Subcutaneous abdominal adipose tissue (tissue), 5 donors: ENCODE measurements around the gene GFPT2.

Source experiments
- H3K27ac ChIP-seq: one replicate; pipeline ENCODE4 v1.7.0; 2013; ENCODE audit warnings: low read depth, mild to moderate bottlenecking, inconsistent platforms, low read length, moderate library complexity
- H3K27me3 ChIP-seq, 5 donors: one replicate each; pipeline ENCODE4 v1.7.0; 2013; ENCODE audit warnings: low read length in 5 of 5, inconsistent platforms in 1 of 5; ENCODE audit not compliant: control insufficient read depth in 5 of 5, insufficient read depth in 4 of 5
- H3K36me3 ChIP-seq, 5 donors: one replicate each; pipeline ENCODE4 v1.7.0; 2013; ENCODE audit warnings: low read length in 5 of 5; ENCODE audit not compliant: control insufficient read depth in 5 of 5, insufficient read depth in 5 of 5
- H3K4me1 ChIP-seq, 5 donors: one replicate each; pipeline ENCODE4 v1.7.0; 2013; ENCODE audit warnings: low read length in 5 of 5, mild to moderate bottlenecking in 3 of 5, moderate library complexity in 1 of 5; ENCODE audit not compliant: control insufficient read depth in 5 of 5, insufficient read depth in 5 of 5
- H3K4me3 ChIP-seq, 5 donors: one replicate each; pipeline ENCODE4 v1.7.0; 2013; ENCODE audit warnings: low read length in 5 of 5, low read depth in 1 of 5
- H3K9ac ChIP-seq, 5 donors: one replicate each; pipeline ENCODE4 v1.7.0; 2013; ENCODE audit warnings: low read length in 5 of 5, mild to moderate bottlenecking in 4 of 5, moderate library complexity in 3 of 5
- H3K9me3 ChIP-seq, 5 donors: one replicate each; pipeline ENCODE4 v1.7.0; 2013; ENCODE audit warnings: low read length in 5 of 5; ENCODE audit not compliant: control insufficient read depth in 5 of 5
- donor health status: healthy.
- donor health status: healthy.
- donor health status: healthy.
- donor health status: healthy.
- donor health status: healthy.

Gene GFPT2

DNA sequence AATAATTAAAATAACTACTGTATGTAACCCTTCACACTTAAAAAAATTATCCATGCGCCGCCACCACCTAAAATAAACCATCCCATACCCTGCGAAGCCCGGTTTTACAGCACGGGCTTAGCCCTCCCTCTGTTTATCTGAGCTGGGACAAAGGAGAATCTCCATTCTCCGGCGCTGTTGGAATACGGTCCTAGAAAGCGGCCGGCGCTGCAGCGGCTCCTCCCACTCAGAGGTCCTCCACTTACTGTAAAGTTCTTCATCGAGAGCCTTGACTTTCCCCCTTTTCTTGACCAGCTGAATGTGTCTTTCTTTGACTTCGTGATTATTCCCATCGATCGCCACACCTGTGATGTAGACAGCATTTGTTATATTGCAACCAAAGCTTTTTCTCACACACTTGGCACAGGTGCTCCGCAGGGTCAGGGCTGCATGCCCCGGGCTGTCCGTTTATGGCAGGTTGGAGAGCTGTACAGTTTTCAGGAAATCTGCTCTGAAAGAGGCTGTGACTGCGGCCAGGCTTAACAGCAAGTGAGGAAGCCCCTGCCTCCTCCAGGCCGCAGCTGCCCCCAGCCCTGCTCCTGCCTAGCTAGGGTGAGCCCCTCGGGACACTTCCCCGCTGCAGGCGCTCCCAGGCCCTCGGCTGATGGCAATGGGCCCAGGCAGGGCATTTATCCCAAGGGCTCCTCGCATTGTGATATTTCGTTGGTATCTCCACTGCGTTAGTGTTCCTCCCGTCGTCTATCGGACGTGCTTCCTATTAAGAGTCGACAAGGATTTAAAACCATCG lies 16.7 kb downstream of the GFPT2 start:
- peaks cover 6 to 20% (median 9%) of the 10 kb centered on the region in 5 donors for H3K4me1 ChIP-seq
- H3K4me3 ChIP-seq: no peak overlapping the region
- peaks cover 0 to 30% (median 13%) of the 10 kb centered on the region in 5 donors for H3K36me3 ChIP-seq
- H3K27ac ChIP-seq: no peak overlapping the region
- H3K9me3 ChIP-seq: no peaks in the 10 kb centered on the region
- peaks cover 0 to 16% (median 0%) of the 10 kb centered on the region in 5 donors for H3K27me3 ChIP-seq
- H3K9ac ChIP-seq: no peak overlapping the region

GRCh38 chr5:180335614-180336233 lies 17.4 kb downstream of the GFPT2 start:
- peaks cover 0 to 30% (median 13%) of the 10 kb centered on the region in 5 donors for H3K36me3 ChIP-seq
- H3K27ac ChIP-seq: no peak overlapping the region

GRCh38 chr5:180334751-180335613 lies 18.2 kb downstream of the GFPT2 start:
- H3K4me1 ChIP-seq: peaks cover 11 to 33% (median 17%) of the 10 kb centered on the region in 5 donors
- peak overlapping the region; percentile 69 for H3K27ac ChIP-seq
- peaks cover 0 to 30% (median 13%) of the 10 kb centered on the region in 5 donors for H3K36me3 ChIP-seq
- H3K4me3 ChIP-seq: no peak overlapping the region
- H3K9me3 ChIP-seq: no peaks in the 10 kb centered on the region
- H3K9ac ChIP-seq: no peak overlapping the region
- H3K27me3 ChIP-seq: peaks cover 0 to 19% (median 0%) of the 10 kb centered on the region in 5 donors

More at GRCh38 chr5:180335614-180336233, 17.4 kb downstream of the GFPT2 start:
- Histone ChIP-seq H3K4me3 (no peak overlapping the region), H3K9me3 (no peaks in the 10 kb centered on the region), H3K9ac (no peak overlapping the region), H3K27me3 (peaks cover 0 to 17% (median 0%) of the 10 kb centered on the region in 5 donors), H3K4me1 (peaks cover 9 to 26% (median 12%) of the 10 kb centered on the region in 5 donors)

- Histone ChIP-seq H3K27ac (peak overlapping the region; percentile 69), H3K9ac (no peak overlapping the region), H3K4me3 (no peak overlapping the region), H3K9me3 (no peaks in the 10 kb centered on the region), H3K27me3 (peaks cover 0 to 16% (median 0%) of the 10 kb centered on the region in 5 donors), H3K36me3 (peaks cover 0 to 30% (median 13%) of the 10 kb centered on the region in 5 donors), H3K4me1 (peaks cover 13 to 27% (median 18%) of the 10 kb centered on the region in 5 donors)
These were observed 19.0 kb downstream of the GFPT2 start for GRCh38 chr5:180334176-180334575.

GRCh38 chr5:180333661-180334060 lies 19.5 kb downstream of the GFPT2 start:
- H3K9ac ChIP-seq: no peak overlapping the region
- H3K4me3 ChIP-seq: no peak overlapping the region
- H3K9me3 ChIP-seq: no peaks in the 10 kb centered on the region
- peaks cover 0 to 14% (median 0%) of the 10 kb centered on the region in 5 donors for H3K27me3 ChIP-seq
- H3K36me3 ChIP-seq: peaks cover 0 to 30% (median 13%) of the 10 kb centered on the region in 5 donors
- H3K27ac ChIP-seq: peak overlapping the region; percentile 69
- H3K4me1 ChIP-seq: peaks cover 13 to 29% (median 18%) of the 10 kb centered on the region in 5 donors

GRCh38 chr5:180332861-180333260 lies 20.3 kb downstream of the GFPT2 start:
- H3K36me3 ChIP-seq: peaks cover 0 to 34% (median 13%) of the 10 kb centered on the region in 5 donors
- H3K27me3 ChIP-seq: peaks cover 0 to 13% (median 0%) of the 10 kb centered on the region in 5 donors
- no peak overlapping the region for H3K9ac ChIP-seq
- H3K4me3 ChIP-seq: no peak overlapping the region
- H3K9me3 ChIP-seq: no peaks in the 10 kb centered on the region
- H3K4me1 ChIP-seq: peaks cover 13 to 31% (median 21%) of the 10 kb centered on the region in 5 donors
- H3K27ac ChIP-seq: no peak overlapping the region

DNA sequence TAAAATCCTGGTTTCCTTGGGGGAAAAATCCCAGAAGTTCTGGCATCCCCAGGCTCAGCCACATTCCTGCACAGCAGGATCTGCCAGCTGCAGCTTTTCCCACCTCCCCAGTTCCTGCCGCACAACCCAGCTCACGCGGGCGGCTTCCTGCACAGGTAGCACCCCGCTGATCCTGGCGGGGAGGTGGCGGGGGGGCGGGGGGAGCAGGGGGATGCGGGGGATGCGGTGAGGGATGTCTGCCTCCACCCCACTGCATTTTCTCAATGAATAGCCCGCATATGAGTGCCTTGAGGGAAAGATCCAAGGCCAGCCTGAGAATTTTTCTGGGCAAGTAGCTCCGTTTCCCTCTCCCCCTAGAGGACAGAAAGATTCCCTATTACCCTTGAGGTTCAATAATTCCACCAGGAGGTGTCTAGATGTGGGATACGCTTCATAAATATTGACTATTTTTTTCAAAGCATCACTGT lies 21.1 kb downstream of the GFPT2 start:
- H3K36me3 ChIP-seq: peaks cover 0 to 37% (median 12%) of the 10 kb centered on the region in 5 donors
- no peaks in the 10 kb centered on the region for H3K9me3 ChIP-seq
- H3K4me1 ChIP-seq: peaks cover 13 to 31% (median 21%) of the 10 kb centered on the region in 5 donors
- peaks cover 0 to 13% (median 0%) of the 10 kb centered on the region in 5 donors for H3K27me3 ChIP-seq
- peak overlapping the region; percentile 78 for H3K27ac ChIP-seq
- H3K4me3 ChIP-seq: no peak overlapping the region
- no peak overlapping the region for H3K9ac ChIP-seq

DNA sequence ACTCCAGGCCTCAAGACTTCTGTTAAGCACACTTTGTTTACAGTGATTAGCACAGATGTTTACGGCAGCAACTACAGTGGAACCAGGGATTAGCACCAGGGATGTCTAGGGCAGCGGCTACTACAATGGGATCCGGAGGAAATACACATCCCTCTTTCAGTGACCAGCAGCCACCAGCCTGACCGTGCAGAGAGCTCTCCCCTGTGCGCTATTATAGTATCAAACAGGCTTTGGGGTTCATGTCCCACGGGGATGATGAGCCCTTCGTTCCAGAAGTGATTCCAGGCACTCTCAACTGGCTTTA lies 21.5 kb downstream of the GFPT2 start:
- no peaks in the 10 kb centered on the region for H3K9me3 ChIP-seq
- H3K4me1 ChIP-seq: peaks cover 13 to 31% (median 21%) of the 10 kb centered on the region in 5 donors
- H3K27ac ChIP-seq: peak overlapping the region; percentile 78
- no peak overlapping the region for H3K9ac ChIP-seq
- H3K4me3 ChIP-seq: no peak overlapping the region
- H3K36me3 ChIP-seq: peaks cover 0 to 35% (median 10%) of the 10 kb centered on the region in 5 donors
- peaks cover 0 to 13% (median 0%) of the 10 kb centered on the region in 5 donors for H3K27me3 ChIP-seq

DNA sequence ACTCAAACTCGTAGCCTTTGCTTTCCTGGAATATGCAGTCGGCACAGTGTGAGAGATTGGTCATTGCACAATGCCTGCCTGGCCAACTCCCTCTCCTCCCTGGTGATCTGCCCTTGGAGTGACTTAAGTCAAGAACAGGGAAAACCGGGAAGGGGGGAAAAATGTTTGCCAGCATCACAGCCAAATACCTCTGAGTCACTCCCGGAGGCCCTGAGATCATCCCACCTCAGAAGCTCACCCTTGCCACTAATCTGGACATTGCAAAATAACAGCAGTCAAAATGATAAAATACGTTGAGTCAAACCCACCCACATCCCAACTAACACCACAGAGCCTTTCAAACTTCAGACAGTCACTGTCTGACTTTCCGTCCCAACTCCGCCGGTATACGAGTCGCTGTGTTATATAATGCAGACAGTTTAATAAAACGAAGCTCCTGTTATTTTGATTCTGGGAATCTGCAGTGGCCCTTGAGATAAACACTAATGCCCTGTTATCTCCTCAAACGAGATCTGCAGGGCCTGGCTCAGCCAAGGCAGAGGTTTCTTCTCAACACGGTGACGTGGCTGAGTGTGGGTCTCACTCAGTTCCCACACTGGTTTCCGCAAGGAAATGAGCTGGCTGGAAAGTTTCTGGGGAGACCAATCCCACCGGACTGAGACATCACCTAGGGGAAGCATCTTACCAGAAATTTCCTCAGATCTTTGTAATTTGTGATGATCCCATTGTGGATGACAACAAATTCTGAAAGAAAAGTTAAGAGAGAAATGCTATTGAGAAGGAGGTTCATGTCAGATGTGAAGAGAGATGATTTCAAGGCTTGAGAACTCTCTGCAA lies 22.1 kb downstream of the GFPT2 start:
- Histone ChIP-seq H3K9ac (peak overlapping the region in 2 of 5 donors; percentile 10 to 41), H3K9me3 (no peaks in the 10 kb centered on the region), H3K36me3 (peaks cover 0 to 29% (median 8%) of the 10 kb centered on the region in 5 donors), H3K27me3 (peaks cover 0 to 13% (median 0%) of the 10 kb centered on the region in 5 donors), H3K4me3 (no peak overlapping the region), H3K4me1 (peaks cover 13 to 31% (median 21%) of the 10 kb centered on the region in 5 donors), H3K27ac (peak overlapping the region; percentile 78)
